Activated CD8-positive, alpha-beta memory T cell treated with anti-CD3 and anti-CD28 coated beads for 4 hours (primary cell): ENCODE measurements around the gene GMEB2.
A peak's percentile ranks its signal among the peaks of the same experiment; 100 is the strongest.
"Not testable (repeated sequence)": the region's sequence is repeated elsewhere in the genome, so short reads cannot be mapped to it uniquely, and the experiment has no call there.

Experiments
- DNase-seq, 2 donors: peaks; one replicate each; pipeline ENCODE4 v3.0.0-alpha.2; 2020; ENCODE audit warnings: low read depth in 2 of 2

The GMEB2 gene

GRCh38 chr20:63639093-63639975, 12.4 kb upstream of the GMEB2 start:
- DNase-seq, result no peak

- no peak for DNase-seq
Measured at GRCh38 chr20:63636752-63637628, 10.1 kb upstream of the GMEB2 start.

- peak; percentile 53 to 67 for DNase-seq
Measured at GRCh38 chr20:63635431-63636141, 8.7 kb upstream of the GMEB2 start.

- DNase-seq, result no peak
Measured at GRCh38 chr20:63633732-63634131, 6.8 kb upstream of the GMEB2 start.

GRCh38 chr20:63631426-63631825, 4.5 kb upstream of the GMEB2 start:
- not testable (repeated sequence) for DNase-seq

- DNase-seq, result not testable (repeated sequence)
Measured at GRCh38 chr20:63630956-63631355, 4.1 kb upstream of the GMEB2 start.

- DNase-seq, result no peak
Measured at GRCh38 chr20:63628246-63628975, 1.5 kb upstream of the GMEB2 start.

GRCh38 chr20:63627751-63628245, 897 bp upstream of the GMEB2 start:
- DNase-seq, result no peak

- peak; percentile 85 to 89 for DNase-seq
Measured at GRCh38 chr20:63627129-63627750, 339 bp upstream of the GMEB2 start.

GRCh38 chr20:63625771-63626423, 1.0 kb downstream of the GMEB2 start:
- DNase-seq, result no peak

- no peak for DNase-seq
Measured at GRCh38 chr20:63624486-63624885, 2.4 kb downstream of the GMEB2 start.

- DNase-seq, result no peak
Measured at GRCh38 chr20:63622732-63623131, 4.2 kb downstream of the GMEB2 start.

GRCh38 chr20:63622096-63622495, 4.8 kb downstream of the GMEB2 start:
- no peak for DNase-seq

GRCh38 chr20:63620991-63621390, 5.9 kb downstream of the GMEB2 start:
- DNase-seq, result no peak

GRCh38 chr20:63619505-63619904, 7.4 kb downstream of the GMEB2 start:
- no peak for DNase-seq

- DNase-seq, result no peak
Measured at GRCh38 chr20:63619086-63619485, 7.8 kb downstream of the GMEB2 start.

GRCh38 chr20:63618291-63618980, 8.5 kb downstream of the GMEB2 start:
- no peak for DNase-seq

- no peak for DNase-seq
Measured at GRCh38 chr20:63617876-63618265, 9.0 kb downstream of the GMEB2 start.

GRCh38 chr20:63617092-63617875, 9.6 kb downstream of the GMEB2 start:
- DNase-seq, result no peak
